ENCODE data around the gene HMGA1. TPM values are rescaled to one million over a fixed set of nuclear protein-coding genes. Genes with fewer than 3 reads are reported as not detected.
A peak's percentile ranks its signal among the peaks of the same experiment; 100 is the strongest.

Gene HMGA1
- polyA plus RNA-seq, 3 donors = 11.4 to 37.9 (median 17.6) TPM

DNA sequence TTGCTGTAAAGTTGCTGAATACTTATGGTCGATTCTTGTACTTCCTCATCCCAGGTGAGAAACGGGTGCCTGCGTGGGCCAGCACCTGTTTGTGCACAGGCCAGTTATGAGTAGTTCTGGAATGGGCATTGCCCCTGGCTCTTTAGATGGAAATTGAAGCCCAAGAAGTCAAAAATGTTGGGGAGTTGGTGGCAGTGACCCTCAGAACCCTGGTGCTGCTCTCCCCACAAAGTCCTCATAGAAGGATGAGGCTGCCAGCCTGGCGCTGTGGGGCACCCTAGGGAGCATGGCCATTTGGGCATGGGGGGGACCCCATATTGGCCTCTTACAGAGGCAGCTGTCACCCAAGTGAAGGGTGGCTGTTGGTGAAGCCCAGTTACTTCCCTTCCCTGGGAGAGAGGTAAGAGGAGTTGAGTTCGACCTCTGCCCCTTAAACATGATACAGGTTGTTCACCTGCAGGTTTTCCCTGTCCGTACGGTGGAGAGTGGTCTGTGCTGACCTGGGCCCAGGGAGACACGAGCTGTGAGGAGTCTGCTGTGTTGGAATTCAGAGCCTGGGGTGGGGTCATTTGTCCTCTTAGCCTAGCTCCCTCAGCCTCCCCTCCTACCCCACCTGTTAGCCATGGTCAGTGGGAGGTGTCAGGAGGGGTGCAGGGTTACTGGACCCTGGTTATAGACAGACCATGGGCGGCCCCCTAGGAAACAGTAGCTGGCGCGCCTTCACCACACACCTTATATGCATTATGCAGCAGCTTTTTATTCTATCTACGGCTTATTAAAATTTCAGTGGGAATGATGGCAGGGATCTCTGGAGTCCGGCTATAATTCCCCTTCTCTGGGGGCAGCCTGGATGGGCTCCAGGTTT lies 4.9 kb downstream of the HMGA1 start:
- no peak overlapping the region for H3K4me2 ChIP-seq (replicated peaks; ENCODE audit: extremely low read depth, low read length, poor library complexity, severe bottlenecking)
- H3K36me3 Mint-ChIP-seq = peaks cover 55 to 62% of the 10 kb centered on the region in 2 donors
- peaks cover 74% of the 10 kb centered on the region for H4K20me1 ChIP-seq (ENCODE audit: insufficient read depth, low read length)
- no peak overlapping the region for H3K27ac ChIP-seq (ENCODE audit: low read depth in 1 of 2, low read length in 2 of 2)
- WGBS (ENCODE audit: insufficient coverage) = 71% methylated on average over 3 of the region's 13 CpGs
- H3K4me1 Mint-ChIP-seq = peaks cover 54% of the 10 kb centered on the region
- H3K27ac Mint-ChIP-seq = peak overlapping the region in 1 of 7 donors; percentile 14
- peaks cover 30% of the 10 kb centered on the region for H3K79me2 ChIP-seq (ENCODE audit: insufficient read depth, low read length)
- H3K9me3 Mint-ChIP-seq = no peaks in the 10 kb centered on the region
- no peak for DNase-seq
- TF ChIP-seq, protein P1, sequence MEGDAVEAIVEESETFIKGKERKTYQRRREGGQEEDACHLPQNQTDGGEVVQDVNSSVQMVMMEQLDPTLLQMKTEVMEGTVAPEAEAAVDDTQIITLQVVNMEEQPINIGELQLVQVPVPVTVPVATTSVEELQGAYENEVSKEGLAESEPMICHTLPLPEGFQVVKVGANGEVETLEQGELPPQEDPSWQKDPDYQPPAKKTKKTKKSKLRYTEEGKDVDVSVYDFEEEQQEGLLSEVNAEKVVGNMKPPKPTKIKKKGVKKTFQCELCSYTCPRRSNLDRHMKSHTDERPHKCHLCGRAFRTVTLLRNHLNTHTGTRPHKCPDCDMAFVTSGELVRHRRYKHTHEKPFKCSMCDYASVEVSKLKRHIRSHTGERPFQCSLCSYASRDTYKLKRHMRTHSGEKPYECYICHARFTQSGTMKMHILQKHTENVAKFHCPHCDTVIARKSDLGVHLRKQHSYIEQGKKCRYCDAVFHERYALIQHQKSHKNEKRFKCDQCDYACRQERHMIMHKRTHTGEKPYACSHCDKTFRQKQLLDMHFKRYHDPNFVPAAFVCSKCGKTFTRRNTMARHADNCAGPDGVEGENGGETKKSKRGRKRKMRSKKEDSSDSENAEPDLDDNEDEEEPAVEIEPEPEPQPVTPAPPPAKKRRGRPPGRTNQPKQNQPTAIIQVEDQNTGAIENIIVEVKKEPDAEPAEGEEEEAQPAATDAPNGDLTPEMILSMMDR (IDR thresholded peaks at IDR 0.05) = no peak
- H3K4me1 ChIP-seq (ENCODE audit: control insufficient read depth in 1 of 2, insufficient read depth in 2 of 2, low read length in 2 of 2) = peaks cover 22 to 38% of the 10 kb centered on the region in 2 donors
- intact Hi-C loops (cut with micrococcal nuclease) = no loop called here
- H3K36me3 ChIP-seq (replicated peaks in 1 of 2; ENCODE audit: control insufficient read depth in 1 of 2, insufficient read depth in 2 of 2, low read length in 2 of 2) = peaks cover 25 to 35% of the 10 kb centered on the region in 2 donors
- H3K4me3 Mint-ChIP-seq = no peak overlapping the region
- no peak overlapping the region for H3K9ac ChIP-seq (ENCODE audit: insufficient read depth, low read length, poor library complexity, severe bottlenecking)
- no peak overlapping the region for H2AFZ ChIP-seq (ENCODE audit: insufficient read depth, low read depth, low read length, poor library complexity, severe bottlenecking)
- no peaks in the 10 kb centered on the region for H3K27me3 Mint-ChIP-seq (ENCODE audit: low read depth in 3 of 3)
- no peaks in the 10 kb centered on the region for H3K9me3 ChIP-seq (replicated peaks in 1 of 2; ENCODE audit: control insufficient read depth in 1 of 2, insufficient read depth in 1 of 2, low read length in 2 of 2)
- H3K27me3 ChIP-seq (ENCODE audit: control insufficient read depth in 2 of 2, insufficient read depth in 2 of 2, low read length in 2 of 2) = no peaks in the 10 kb centered on the region
- no peak overlapping the region for H3K4me3 ChIP-seq (replicated peaks in 1 of 3; ENCODE audit: low read depth in 2 of 3, low read length in 3 of 3)

DNA sequence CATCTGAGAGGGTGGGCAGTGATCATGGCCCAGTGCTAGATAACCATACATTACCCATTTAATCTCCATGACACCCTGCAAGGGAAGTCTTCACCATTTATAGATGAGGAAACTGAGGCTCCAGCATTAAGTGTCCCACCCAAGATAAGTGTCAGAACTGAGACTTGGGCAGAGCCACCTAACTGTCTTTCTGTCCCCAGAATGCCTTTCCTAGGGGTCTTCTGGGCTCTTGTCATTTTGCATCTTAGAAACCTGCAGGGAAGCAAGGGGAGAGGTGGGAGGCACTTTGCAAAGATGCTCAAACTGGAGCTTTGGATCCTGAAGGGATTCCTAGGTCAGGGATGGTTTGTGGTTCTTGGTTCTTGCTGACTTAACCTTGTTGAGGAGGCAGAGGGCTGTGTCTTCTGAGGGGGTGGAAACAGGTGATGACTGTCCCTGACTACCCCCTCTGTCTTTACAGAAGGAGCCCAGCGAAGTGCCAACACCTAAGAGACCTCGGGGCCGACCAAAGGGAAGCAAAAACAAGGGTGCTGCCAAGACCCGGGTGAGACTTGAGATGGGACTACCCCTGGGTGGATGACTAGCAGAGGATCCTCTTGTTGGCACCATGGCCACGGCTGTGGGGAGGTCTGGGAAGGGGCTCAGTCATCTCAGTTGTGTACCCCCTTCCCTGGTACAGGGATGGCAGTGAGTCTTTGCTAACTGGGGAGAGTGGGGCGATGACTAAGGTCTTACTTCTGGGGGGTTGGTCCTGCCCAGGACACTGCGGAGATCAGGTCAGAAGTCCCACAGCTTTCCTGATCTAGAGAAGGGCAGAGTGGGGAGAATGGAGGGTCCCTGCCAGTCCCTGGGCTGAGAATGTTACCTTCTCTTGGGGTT lies 5.8 kb downstream of the HMGA1 start:
- no peak overlapping the region for H2AFZ ChIP-seq (ENCODE audit: insufficient read depth, low read depth, low read length, poor library complexity, severe bottlenecking)
- no peak overlapping the region for H3K27ac ChIP-seq (ENCODE audit: low read depth in 1 of 2, low read length in 2 of 2)
- WGBS (ENCODE audit: insufficient coverage) = 83% methylated on average over 4 of the region's 7 CpGs
- H3K36me3 ChIP-seq (replicated peaks in 1 of 2; ENCODE audit: control insufficient read depth in 1 of 2, insufficient read depth in 2 of 2, low read length in 2 of 2) = peaks cover 25 to 35% of the 10 kb centered on the region in 2 donors
- no peak overlapping the region for H3K4me3 ChIP-seq (replicated peaks in 1 of 3; ENCODE audit: low read depth in 2 of 3, low read length in 3 of 3)
- H3K27me3 ChIP-seq (ENCODE audit: control insufficient read depth in 2 of 2, insufficient read depth in 2 of 2, low read length in 2 of 2) = no peaks in the 10 kb centered on the region
- H3K4me1 ChIP-seq (ENCODE audit: control insufficient read depth in 1 of 2, insufficient read depth in 2 of 2, low read length in 2 of 2) = peaks cover 23 to 39% of the 10 kb centered on the region in 2 donors
- peaks cover 58 to 62% of the 10 kb centered on the region in 2 donors for H3K36me3 Mint-ChIP-seq
- H3K27ac Mint-ChIP-seq = peak overlapping the region in 4 of 7 donors; percentile 65 to 92 (median 77)
- no peaks in the 10 kb centered on the region for H3K9me3 ChIP-seq (replicated peaks in 1 of 2; ENCODE audit: control insufficient read depth in 1 of 2, insufficient read depth in 1 of 2, low read length in 2 of 2)
- no peak overlapping the region for H3K4me2 ChIP-seq (replicated peaks; ENCODE audit: extremely low read depth, low read length, poor library complexity, severe bottlenecking)
- no peak for DNase-seq
- TF ChIP-seq, protein P1 (IDR thresholded peaks at IDR 0.05) = no peak
- peaks cover 60% of the 10 kb centered on the region for H3K4me1 Mint-ChIP-seq
- intact Hi-C loops (cut with micrococcal nuclease) = no loop called here
- H3K27me3 Mint-ChIP-seq (ENCODE audit: low read depth in 3 of 3) = no peaks in the 10 kb centered on the region
- H3K79me2 ChIP-seq (ENCODE audit: insufficient read depth, low read length) = peaks cover 30% of the 10 kb centered on the region
- no peak overlapping the region for H3K4me3 Mint-ChIP-seq
- H3K9ac ChIP-seq (ENCODE audit: insufficient read depth, low read length, poor library complexity, severe bottlenecking) = no peak overlapping the region
- no peaks in the 10 kb centered on the region for H3K9me3 Mint-ChIP-seq
- H4K20me1 ChIP-seq (ENCODE audit: insufficient read depth, low read length) = peaks cover 80% of the 10 kb centered on the region
